H1 (cell line): ENCODE data around the gene TRAPPC2. TPM values are rescaled to one million over a fixed set of nuclear protein-coding genes. Genes with fewer than 3 reads are reported as not detected.

Experiments used
- BACH1 ChIP-seq: IDR thresholded peaks from 2 replicates; pipeline ENCODE4 v1.6.1; 2012; ENCODE audit warnings: low read length, improper control_type of control experiment
- BCL11A ChIP-seq, 2 experiments: IDR thresholded peaks; one replicate each; pipeline ENCODE4 v1.6.1; 2011; ENCODE audit warnings: low read depth in 2 of 2, low read length in 2 of 2, mild to moderate bottlenecking in 2 of 2
- HDAC2 ChIP-seq, 2 experiments: fragments of 300-600 bp in 1 of 2; sonication (generic) in 1 of 2; IDR thresholded peaks; 2 replicates each; pipeline ENCODE4 v1.6.1; 2011 to 2012; ENCODE audit warnings: low read depth in 2 of 2, low read length in 2 of 2, mild to moderate bottlenecking in 2 of 2, moderate library complexity in 2 of 2, borderline replicate concordance in 1 of 2, inconsistent platforms in 1 of 2
- TBP ChIP-seq: IDR thresholded peaks from 2 replicates; pipeline ENCODE4 v1.6.1; 2011; ENCODE audit warnings: low read depth, low read length, improper control_type of control experiment
- polyA plus RNA-seq, 7 experiments: library from polyadenylated mRNA; depleted of rRNA in 3 of 7; stranded (reverse) in 5 of 7; unstranded in 2 of 7; fragments of >200 nt in 5 of 7; fragments of 200-250 nt in 2 of 7; gene quantifications; 1 replicate in 5 of 7; 2 replicates in 1 of 7; 4 replicates in 1 of 7; pipeline versions ENCODE4 v1.2.1 to v1.2.3, GENCODE V29; 2011 to 2013; ENCODE audit warnings: missing spikeins in 2 of 7, mixed read lengths in 2 of 7
- total RNA-seq: library from RNA; stranded (reverse); fragmentation: NEBNext Ultra II Directional; extraction: Animal tissue kit (Norgen Biotek cat#: 25700); gene quantifications from 2 replicates; pipeline ENCODE4 v1.2.1, GENCODE V29; 2021

Gene TRAPPC2
- total and polyA plus RNA-seq, 2 of the 8 experiments (the other 6 are each of a cell fraction or from before 2014, with no cell fraction given) = 6.7 to 10.8 TPM

DNA sequence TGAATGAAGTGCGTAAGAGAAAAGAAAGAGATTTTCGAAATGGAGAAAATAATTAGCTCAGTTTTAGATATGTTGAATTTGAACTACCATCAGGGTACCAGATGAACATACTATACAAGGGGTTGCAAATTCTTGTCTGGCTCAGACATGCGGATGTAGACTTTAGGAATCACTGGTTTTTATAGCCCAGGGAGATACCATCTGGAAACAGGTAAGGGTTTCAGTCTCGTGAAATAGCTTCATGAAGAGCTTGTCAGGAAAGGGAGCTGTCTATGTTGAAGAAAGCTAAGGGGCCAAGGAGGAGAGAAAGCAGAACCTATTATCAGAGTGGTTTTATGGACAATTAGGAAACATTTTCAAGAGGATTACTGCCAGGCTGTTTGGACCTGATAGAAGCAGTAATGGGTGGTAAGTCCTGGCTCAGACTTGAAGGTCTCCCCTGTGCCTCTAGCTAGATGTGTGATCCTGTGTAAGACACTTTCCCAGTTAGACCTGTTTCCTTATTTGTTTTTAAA, 38.8 kb downstream of the TRAPPC2 start (continued):
- TF ChIP-seq HDAC2 (IDR thresholded peaks at IDR 0.05; ENCODE audit: borderline replicate concordance in 1 of 2, low read depth in 2 of 2, low read length in 2 of 2) (no peak), BACH1 (no peak), BCL11A (IDR thresholded peaks at IDR 0.05; ENCODE audit: low read depth in 2 of 2, low read length in 2 of 2) (no peak), TBP (no peak)
